ENCODE data around the gene CDH23.

Gene CDH23

GRCh38 chr10:71635867-71636266, 239.1 kb downstream of the CDH23 start:
- no peak overlapping the region for H3K4me3 ChIP-seq (ENCODE audit: control insufficient read depth, low read depth, low read length)
- TF ChIP-seq, protein P1, sequence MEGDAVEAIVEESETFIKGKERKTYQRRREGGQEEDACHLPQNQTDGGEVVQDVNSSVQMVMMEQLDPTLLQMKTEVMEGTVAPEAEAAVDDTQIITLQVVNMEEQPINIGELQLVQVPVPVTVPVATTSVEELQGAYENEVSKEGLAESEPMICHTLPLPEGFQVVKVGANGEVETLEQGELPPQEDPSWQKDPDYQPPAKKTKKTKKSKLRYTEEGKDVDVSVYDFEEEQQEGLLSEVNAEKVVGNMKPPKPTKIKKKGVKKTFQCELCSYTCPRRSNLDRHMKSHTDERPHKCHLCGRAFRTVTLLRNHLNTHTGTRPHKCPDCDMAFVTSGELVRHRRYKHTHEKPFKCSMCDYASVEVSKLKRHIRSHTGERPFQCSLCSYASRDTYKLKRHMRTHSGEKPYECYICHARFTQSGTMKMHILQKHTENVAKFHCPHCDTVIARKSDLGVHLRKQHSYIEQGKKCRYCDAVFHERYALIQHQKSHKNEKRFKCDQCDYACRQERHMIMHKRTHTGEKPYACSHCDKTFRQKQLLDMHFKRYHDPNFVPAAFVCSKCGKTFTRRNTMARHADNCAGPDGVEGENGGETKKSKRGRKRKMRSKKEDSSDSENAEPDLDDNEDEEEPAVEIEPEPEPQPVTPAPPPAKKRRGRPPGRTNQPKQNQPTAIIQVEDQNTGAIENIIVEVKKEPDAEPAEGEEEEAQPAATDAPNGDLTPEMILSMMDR (IDR thresholded peaks at IDR 0.05; ENCODE audit: control insufficient read depth, insufficient read depth, low read depth, low read length, missing control alignments), result no peak
- DNase-seq (ENCODE audit: low read depth), result no peak

DNA sequence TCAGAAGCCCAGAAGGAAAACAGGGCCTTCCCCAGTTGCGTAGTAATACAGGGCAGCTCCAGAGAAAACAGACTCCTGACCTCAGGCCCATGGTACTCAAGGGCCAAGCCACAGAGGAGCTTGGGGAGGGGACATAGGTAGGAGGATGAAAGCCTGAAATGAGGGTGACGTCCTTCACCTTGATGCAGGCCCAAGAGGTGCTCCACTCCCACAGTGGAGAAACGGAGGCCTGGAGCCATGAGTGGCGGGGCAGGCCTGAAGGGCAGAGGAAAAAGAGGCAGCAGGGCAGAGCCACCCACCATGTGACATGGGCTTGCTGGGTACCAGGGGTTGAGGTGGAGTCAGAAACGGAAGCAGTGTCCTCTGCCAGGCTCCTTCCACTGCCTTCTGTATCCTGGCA, 239.9 kb downstream of the CDH23 start:
- no peak overlapping the region for H3K4me3 ChIP-seq (ENCODE audit: control insufficient read depth, low read depth, low read length)
- no peak for DNase-seq (ENCODE audit: low read depth)
- TF ChIP-seq, protein P1 (IDR thresholded peaks at IDR 0.05; ENCODE audit: control insufficient read depth, insufficient read depth, low read depth, low read length, missing control alignments), result no peak

GRCh38 chr10:71637305-71637704, 240.6 kb downstream of the CDH23 start:
- DNase-seq (ENCODE audit: low read depth), result no peak
- TF ChIP-seq, protein P1 (IDR thresholded peaks at IDR 0.05; ENCODE audit: control insufficient read depth, insufficient read depth, low read depth, low read length, missing control alignments), result no peak
- H3K4me3 ChIP-seq (ENCODE audit: control insufficient read depth, low read depth, low read length), result no peak overlapping the region

DNA sequence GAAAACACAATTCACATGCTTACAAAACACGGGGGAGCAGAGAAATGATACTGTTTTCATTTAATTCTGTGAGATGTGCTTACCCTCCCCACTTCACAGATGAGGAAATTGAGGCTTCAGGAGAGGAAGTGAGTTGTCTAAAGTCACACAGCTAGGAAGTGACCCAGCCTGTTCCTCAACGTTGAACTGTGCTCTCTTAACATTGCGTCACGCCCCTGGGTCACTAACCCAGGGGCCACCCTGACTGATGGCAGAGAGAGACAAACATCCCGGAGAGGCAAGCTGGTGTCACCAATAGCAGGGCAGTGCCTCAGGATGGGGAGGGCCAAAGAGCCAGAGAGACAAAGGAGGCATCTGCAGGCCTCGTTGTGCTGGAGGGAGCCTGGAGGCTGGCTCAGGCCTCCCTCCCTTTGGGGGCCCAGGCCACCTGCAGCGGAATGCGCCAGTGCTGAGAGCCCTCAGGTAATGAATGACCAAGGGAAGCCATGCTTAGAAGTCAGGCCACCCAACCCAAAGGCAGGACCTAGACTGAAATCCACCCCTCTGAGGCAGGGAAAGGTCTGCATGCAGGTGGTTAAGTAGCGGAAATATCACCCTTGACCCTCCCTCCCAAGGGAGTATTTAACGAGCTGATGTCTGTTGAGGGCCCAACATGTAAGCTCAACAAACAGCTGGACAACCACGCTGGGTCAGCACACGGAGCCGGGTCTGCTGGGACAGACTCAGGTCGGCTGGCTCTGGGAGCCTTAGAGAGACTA, 241.5 kb downstream of the CDH23 start:
- TF ChIP-seq, protein P1 (IDR thresholded peaks at IDR 0.05; ENCODE audit: control insufficient read depth, insufficient read depth, low read depth, low read length, missing control alignments), result no peak
- no peak overlapping the region for H3K4me3 ChIP-seq (ENCODE audit: control insufficient read depth, low read depth, low read length)
- DNase-seq (ENCODE audit: low read depth), result no peak

DNA sequence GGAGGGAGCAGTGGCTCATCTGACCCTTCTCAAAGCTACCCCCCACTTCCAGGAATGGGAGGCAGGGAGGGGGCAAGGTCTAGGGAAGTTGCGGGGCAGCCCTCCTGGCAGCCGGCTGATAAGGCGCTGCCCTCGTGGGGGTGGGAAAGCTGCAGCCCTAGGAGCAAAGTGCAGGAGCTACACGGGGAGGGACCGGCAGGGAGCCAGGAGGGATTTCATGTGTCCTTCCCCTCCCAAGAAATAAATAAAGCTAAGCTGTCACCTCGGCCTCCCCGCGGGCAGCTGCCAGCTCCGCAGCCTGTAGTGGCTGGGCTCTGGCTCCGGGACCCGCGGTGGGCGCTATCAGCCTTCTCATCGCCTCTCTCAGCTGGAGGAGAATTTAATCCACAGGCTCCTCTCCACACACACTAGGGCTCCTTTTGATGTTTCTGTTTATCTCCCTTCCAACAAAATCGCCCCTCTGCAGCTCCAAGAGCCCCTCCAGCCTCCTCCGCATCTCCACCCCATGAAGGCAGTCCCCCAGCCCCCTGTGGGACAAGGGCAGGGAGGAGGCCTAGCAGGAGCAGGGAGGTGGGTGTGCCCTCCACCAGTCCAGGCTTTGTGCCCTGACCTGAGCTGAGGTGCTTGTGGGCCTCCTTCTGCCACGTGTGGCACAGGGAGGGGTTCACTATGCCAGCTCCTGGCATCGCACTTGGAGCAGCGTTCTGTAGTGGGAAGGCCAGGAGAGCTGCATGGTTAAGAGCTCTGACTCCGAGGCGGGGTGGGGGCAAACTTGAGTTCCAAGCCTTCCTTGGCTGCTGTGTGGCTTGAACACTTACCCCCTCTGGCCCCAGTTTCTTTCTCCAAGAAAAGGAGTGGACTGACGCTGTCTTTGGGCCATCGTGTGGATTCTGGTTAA, 242.4 kb downstream of the CDH23 start:
- TF ChIP-seq, protein P1 (IDR thresholded peaks at IDR 0.05; ENCODE audit: control insufficient read depth, insufficient read depth, low read depth, low read length, missing control alignments), result no peak
- DNase-seq (ENCODE audit: low read depth), result no peak
- H3K4me3 ChIP-seq (ENCODE audit: control insufficient read depth, low read depth, low read length), result no peak overlapping the region

- TF ChIP-seq, protein P1 (IDR thresholded peaks at IDR 0.05; ENCODE audit: control insufficient read depth, insufficient read depth, low read depth, low read length, missing control alignments), result no peak
- H3K4me3 ChIP-seq (ENCODE audit: control insufficient read depth, low read depth, low read length), result no peak overlapping the region
- no peak for DNase-seq (ENCODE audit: low read depth)
Observed at GRCh38 chr10:71640607-71641006, 243.9 kb downstream of the CDH23 start.
